Ovary (tissue), 9 donors: ENCODE data around the gene SETDB2. TPM values are rescaled to one million over a fixed set of nuclear protein-coding genes. Genes with fewer than 3 reads are reported as not detected.

Experiments
- DNase-seq, 5 donors: peaks; one replicate each; pipeline ENCODE4 v3.0.0-alpha.2; 2019 to 2020
- H3K27ac ChIP-seq, 2 donors: fragments of 200-600 bp; one replicate each; pipeline versions ENCODE4 v1.5.1 to v1.8.0; 2019 to 2022
- H3K27me3 ChIP-seq: fragments of 200-600 bp; one replicate; pipeline ENCODE4 v1.8.0; 2022
- H3K36me3 ChIP-seq: fragments of 200-600 bp; sonication (generic); one replicate; pipeline ENCODE4 v1.5.1; 2019
- H3K4me1 ChIP-seq: one replicate; pipeline ENCODE4 v1.8.1; 2013; ENCODE audit warnings: mild to moderate bottlenecking, moderate library complexity; ENCODE audit not compliant: insufficient read depth
- H3K4me3 ChIP-seq: fragments of 200-600 bp; sonication (generic); one replicate; pipeline ENCODE4 v1.5.1; 2017
- H3K9me3 ChIP-seq, 2 donors: fragments of 200-600 bp in 1 of 2; sonication (generic) in 1 of 2; one replicate each; pipeline versions ENCODE4 v1.5.1 to v1.8.1; 2013 to 2019; ENCODE audit warnings: mild to moderate bottlenecking in 1 of 2, moderate library complexity in 1 of 2
- EP300 ChIP-seq: sonication (generic); formaldehyde crosslinking; IDR thresholded peaks from one replicate; pipeline ENCODE4 v1.6.1; 2017; ENCODE audit warnings: antibody characterized with exemption
- POLR2A ChIP-seq: fragments of 450-650 bp; IDR thresholded peaks from one replicate; pipeline ENCODE4 v1.6.1; 2017; ENCODE audit warnings: antibody characterized with exemption, mild to moderate bottlenecking, moderate library complexity
- WGBS, 3 donors: extraction: QIAGEN DNeasy Blood & Tissue Kit in 1 of 3; methylation state at CpG; one replicate each; pipeline versions ENCODE4 v1.1.5 to v1.1.7; 2013 to 2017; 5-methylcytosine and 5-hydroxymethylcytosine counted together
- intact Hi-C, 4 donors: fragments of 100-400 bp; cut with DNase I; formaldehyde crosslinking; loops; one replicate each; pipeline versions ENCODE4 v1.11.0 to v1.15.1; 2022 to 2023
- polyA plus RNA-seq, 2 donors: library from polyadenylated mRNA; stranded (reverse); fragments of 200-250 nt in 1 of 2; fragments of 350-450 nt in 1 of 2; fragmentation: Illumina TruSeq in 1 of 2; extraction: RNeasy Lipid Tissue Mini Kit (QIAGEN cat#74804) in 1 of 2; gene quantifications; one replicate each; pipeline ENCODE4 v1.2.3, GENCODE V29; 2013 to 2014
- total RNA-seq, 7 donors: library from RNA; depleted of rRNA in 2 of 7; stranded (reverse); fragments of >200 nt in 2 of 7; fragmentation: NEBNext Ultra II Directional in 3 of 7; extraction: Animal tissue kit (Norgen Biotek cat#: 25700) in 3 of 7; gene quantifications; one replicate each; pipeline versions ENCODE4 v1.1.0 to v1.2.4, GENCODE V29; 2016 to 2023
- TF ChIP-seq, protein P1 (sequence below), 3 donors: fragments of 450-650 bp in 2 of 3; fragments of 200-600 bp in 1 of 3; IDR thresholded peaks; one replicate each; pipeline versions ENCODE4 v1.5.1 to v1.8.0; 2016 to 2022; ENCODE audit warnings: antibody characterized with exemption in 3 of 3, mild to moderate bottlenecking in 1 of 3
- donor health status: DM: no; HTN: no; CAD: no; lungs with moderate emphysema.
- donor health status: DM: no; HTN: no; CAD: no.
- donor health status: Bipolar disorder and iron deficiency.
- donor health status: DM: yes; HTN: yes; CAD: no.
- donor health status: DM: no; HTN: no; CAD: no.
- donor health status: DM: yes; HTN: yes; CAD: no.

The SETDB2 gene
- total and polyA plus RNA-seq, 9 donors, result 6.6 to 21.6 (median 16.9) TPM

- no peak overlapping the region for H3K27ac ChIP-seq
- H3K36me3 ChIP-seq, result no peaks in the 10 kb centered on the region
- DNase-seq, result no peak
- H3K27me3 ChIP-seq, result no peaks in the 10 kb centered on the region
- H3K9me3 ChIP-seq, result no peaks in the 10 kb centered on the region
- WGBS, 3 donors, result 88 to 94% (median 94%) methylated on average over 7 of the region's 7 CpGs
- intact Hi-C loops, result no loop called here
- TF ChIP-seq, protein P1, sequence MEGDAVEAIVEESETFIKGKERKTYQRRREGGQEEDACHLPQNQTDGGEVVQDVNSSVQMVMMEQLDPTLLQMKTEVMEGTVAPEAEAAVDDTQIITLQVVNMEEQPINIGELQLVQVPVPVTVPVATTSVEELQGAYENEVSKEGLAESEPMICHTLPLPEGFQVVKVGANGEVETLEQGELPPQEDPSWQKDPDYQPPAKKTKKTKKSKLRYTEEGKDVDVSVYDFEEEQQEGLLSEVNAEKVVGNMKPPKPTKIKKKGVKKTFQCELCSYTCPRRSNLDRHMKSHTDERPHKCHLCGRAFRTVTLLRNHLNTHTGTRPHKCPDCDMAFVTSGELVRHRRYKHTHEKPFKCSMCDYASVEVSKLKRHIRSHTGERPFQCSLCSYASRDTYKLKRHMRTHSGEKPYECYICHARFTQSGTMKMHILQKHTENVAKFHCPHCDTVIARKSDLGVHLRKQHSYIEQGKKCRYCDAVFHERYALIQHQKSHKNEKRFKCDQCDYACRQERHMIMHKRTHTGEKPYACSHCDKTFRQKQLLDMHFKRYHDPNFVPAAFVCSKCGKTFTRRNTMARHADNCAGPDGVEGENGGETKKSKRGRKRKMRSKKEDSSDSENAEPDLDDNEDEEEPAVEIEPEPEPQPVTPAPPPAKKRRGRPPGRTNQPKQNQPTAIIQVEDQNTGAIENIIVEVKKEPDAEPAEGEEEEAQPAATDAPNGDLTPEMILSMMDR (IDR thresholded peaks at IDR 0.05), result no peak
- TF ChIP-seq POLR2A, result no peak
- TF ChIP-seq EP300, result no peak
- H3K4me1 ChIP-seq, result no peaks in the 10 kb centered on the region
- H3K4me3 ChIP-seq, result no peak overlapping the region
Observed at GRCh38 chr13:49530457-49530856, 86.4 kb downstream of the SETDB2 start.

DNA sequence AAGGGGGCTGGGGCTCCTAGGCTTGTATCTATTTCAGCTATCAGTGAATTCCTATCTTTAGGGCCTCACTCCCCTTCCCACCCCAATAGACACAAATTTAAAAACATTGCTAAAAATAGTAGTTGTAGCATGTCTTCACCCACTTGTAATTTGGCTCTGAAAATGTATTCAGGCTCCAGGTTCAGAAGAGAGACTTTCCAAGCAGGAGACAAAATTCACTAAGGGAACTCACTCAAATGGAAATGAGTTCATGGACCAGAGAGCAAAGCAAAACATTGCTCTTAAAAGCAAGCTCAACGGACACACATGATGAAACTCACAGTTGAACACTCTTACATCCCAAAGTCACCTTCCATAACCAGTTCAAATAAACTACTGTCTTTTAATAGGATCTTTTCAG, 88.5 kb downstream of the SETDB2 start:
- Histone ChIP-seq H3K4me1 (no peaks in the 10 kb centered on the region), H3K27ac (no peak overlapping the region), H3K27me3 (no peaks in the 10 kb centered on the region), H3K36me3 (no peaks in the 10 kb centered on the region), H3K4me3 (no peak overlapping the region), H3K9me3 (no peaks in the 10 kb centered on the region)
- WGBS, 3 donors, result 78 to 89% (median 82%) methylated on average over 1 of the region's 1 CpG
- no peak for TF ChIP-seq POLR2A
- no peak for TF ChIP-seq EP300
- TF ChIP-seq, protein P1 (IDR thresholded peaks at IDR 0.05), result no peak
- intact Hi-C loops, result no loop called here
- DNase-seq, result no peak

DNA sequence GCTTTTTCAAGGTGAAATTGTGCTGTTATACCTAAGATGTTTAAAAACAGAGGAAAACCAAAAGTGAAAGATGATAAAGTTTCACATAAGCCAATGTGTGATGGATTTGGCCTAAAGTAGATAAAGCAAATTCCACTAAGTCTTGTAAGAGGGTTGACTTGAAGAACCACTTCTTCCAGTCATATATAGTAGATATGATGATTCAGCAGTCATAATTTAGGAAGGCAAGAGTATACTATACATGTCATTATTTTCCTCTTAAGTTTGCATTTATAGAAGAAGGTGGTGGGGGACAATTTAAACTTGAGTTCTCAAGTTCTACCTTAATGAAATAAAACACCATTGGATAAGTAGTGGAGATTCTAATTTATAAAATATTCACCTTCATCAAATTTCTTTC, 88.9 kb downstream of the SETDB2 start:
- Histone ChIP-seq H3K9me3 (no peaks in the 10 kb centered on the region), H3K27me3 (no peaks in the 10 kb centered on the region), H3K4me3 (no peak overlapping the region), H3K27ac (no peak overlapping the region), H3K4me1 (no peaks in the 10 kb centered on the region), H3K36me3 (no peaks in the 10 kb centered on the region)
- no peak for TF ChIP-seq EP300
- intact Hi-C loops, result no loop called here
- DNase-seq, result no peak

DNA sequence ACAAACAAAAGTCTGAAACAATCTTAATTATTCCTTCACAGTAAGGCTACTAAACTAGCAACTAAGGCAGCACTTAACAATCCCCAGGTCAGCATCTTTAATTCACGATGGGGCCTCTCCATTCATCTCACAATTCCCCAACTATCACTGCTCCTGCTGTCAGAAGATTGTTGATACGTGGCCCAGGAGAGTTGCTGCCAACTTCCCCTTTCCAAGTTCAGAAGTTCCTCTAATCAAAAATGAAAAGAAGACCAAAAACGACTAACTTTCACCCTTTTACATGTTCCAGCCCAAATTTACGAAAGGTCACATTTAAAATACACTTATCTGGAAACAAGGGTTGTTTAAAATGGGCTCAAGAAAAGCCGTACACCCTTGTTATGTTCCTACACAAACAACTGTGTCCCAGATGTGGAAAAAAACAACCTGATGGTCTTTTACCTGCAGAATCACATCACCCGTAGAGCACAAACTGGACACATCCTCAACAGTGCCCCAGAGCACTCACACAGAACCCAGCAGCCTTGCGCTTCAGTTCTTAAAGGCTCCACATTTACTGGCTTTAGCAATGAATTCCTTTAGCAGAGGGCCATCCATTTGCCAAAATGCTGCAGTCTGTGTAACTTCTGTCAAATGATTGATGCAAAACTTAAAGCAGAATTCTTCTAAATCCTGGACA, 89.7 kb downstream of the SETDB2 start:
- H3K4me3 ChIP-seq, result no peak overlapping the region
- H3K9me3 ChIP-seq, result no peaks in the 10 kb centered on the region
- 65 to 68% (median 65%) methylated on average over 7 of the region's 7 CpGs for WGBS, 3 donors
- no peak for DNase-seq
- TF ChIP-seq, protein P1 (IDR thresholded peaks at IDR 0.05), result no peak
- TF ChIP-seq POLR2A (no peak), EP300 (no peak)
- H3K4me1 ChIP-seq, result no peaks in the 10 kb centered on the region
- intact Hi-C loops, result no loop called here
- no peak overlapping the region for H3K27ac ChIP-seq
- H3K36me3 ChIP-seq, result no peaks in the 10 kb centered on the region
- H3K27me3 ChIP-seq, result no peaks in the 10 kb centered on the region

DNA sequence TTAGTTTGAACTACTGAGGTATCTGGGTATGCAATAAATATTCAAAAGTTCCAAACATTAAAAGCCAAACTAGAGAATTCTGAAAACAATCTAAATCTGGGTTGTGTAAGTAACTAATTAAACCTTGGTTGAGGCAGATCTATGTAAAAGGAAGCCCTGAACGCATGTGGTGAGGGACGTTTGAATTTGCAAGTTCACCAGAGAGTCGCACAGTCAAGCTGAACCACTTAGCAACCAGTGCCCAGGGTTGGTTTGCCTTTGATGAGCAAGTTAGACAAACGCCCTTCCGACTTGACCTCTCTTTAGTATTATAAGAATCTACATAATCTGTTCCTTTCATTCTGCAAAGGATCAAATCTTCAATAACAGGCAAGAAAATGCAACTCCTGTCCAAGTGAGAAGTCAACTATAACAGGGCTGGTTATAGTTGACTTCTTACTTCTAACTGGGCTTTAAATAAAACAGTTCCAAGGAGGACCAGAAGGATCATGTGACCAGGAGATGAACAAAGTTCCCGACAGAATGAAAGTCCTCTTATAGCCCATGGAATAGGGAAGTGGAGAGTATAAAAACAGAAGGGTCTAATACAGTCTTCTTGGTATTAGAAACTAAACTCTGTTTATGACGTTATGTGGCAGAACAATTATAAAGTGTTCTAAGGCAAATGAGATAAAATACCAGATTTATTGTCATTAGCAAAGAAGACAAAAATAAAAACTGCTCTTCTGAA, 92.2 kb downstream of the SETDB2 start:
- WGBS, 3 donors, result 73 to 74% (median 73%) methylated on average over 7 of the region's 7 CpGs
- no peaks in the 10 kb centered on the region for H3K36me3 ChIP-seq
- H3K27ac ChIP-seq, result no peak overlapping the region
- H3K9me3 ChIP-seq, result no peaks in the 10 kb centered on the region
- H3K4me3 ChIP-seq, result no peak overlapping the region
- H3K4me1 ChIP-seq, result peaks cover 1% of the 10 kb centered on the region
- TF ChIP-seq POLR2A (no peak), EP300 (no peak)
- TF ChIP-seq, protein P1 (IDR thresholded peaks at IDR 0.05), result no peak
- H3K27me3 ChIP-seq, result no peaks in the 10 kb centered on the region
- intact Hi-C loops, result no loop called here
- no peak for DNase-seq
